NCI-H345 treated with DMSO at 0.1 percent for 48 hours (cell line): Measurements from ENCODE around the gene HIVEP3.

ENCODE experiments used
- DNase-seq: peaks from one replicate; lab custom pipeline; 2025; ENCODE audit not compliant: unreplicated experiment; lab: John Stamatoyannopoulos, UW

HIVEP3 gene

DNA sequence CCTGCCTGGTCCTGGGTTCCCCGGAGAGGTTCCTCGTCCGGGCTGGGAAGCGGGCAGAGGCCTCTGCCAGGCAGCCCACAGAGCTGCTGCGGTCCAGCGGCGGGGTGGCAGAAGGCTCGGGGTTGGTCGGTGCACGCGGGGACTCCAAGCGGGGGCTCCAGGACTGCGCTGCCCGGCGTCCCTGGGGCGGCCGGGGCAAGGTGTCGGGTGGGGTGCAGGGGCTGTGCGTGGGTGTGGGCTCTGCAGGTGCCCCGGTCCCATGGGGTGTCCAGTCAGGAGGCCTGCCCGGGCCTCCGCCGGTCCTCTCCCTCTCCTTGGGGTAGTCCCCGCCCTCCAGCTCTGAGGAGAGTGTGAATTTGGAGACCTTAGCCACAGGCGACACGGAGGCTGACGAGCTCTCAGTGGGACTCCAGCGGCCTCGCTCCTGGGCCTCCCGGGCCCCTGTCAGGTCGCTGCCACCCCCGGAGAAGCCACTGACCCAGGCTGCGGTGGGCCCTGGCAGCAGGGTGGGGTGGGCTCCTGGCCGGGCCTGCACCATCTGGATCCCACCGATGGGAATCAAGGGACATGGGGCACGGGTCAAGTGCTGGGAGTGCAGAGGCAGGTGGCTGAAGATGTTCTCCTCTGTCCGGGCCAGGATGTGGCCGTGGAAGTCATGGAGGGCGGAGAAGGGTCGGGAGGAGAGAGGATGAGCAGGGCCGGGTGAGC, 408.0 kb downstream of the HIVEP3 start:
- DNase-seq, result no peak

DNA sequence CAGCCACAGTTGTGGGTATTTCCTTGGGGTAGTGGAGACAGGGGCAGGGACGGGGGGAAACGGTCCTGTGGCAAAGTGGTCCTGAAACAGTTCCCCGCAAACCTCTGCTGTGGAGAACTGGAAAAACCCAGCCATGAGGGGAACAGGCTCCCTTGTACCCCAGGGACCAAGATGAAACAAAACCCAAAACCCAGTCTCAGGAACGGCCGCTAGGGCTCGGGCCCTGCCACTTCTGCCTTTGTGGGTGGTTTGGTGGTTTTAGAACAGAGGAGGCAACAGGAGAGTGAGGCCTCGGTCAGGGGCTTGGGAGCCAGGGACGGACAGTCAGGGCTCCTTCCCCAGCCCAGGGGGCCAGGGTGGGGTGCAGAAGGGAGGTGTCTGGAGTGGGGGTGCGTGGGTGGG, 409.5 kb downstream of the HIVEP3 start:
- no peak for DNase-seq

DNA sequence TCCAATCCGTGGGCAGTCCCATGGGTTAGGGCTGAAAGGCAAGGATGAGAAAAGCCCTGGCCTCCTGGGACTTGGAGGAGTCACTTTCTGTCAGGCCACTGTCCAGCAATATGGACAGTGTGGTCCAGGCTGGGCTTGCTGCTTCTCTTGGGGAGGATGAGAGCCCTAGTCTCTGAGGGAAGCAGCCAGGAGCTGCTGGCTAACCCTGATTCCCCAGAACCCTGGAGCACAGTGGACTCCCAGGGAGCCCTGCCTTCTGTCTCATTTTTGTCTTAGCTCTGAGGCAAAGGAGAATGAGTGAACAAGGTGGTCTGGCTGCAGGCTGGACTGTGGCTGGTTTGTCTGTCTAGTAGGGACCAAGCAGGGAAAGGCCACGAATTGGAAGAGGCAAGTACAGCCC, 410.4 kb downstream of the HIVEP3 start:
- DNase-seq, result no peak

DNA sequence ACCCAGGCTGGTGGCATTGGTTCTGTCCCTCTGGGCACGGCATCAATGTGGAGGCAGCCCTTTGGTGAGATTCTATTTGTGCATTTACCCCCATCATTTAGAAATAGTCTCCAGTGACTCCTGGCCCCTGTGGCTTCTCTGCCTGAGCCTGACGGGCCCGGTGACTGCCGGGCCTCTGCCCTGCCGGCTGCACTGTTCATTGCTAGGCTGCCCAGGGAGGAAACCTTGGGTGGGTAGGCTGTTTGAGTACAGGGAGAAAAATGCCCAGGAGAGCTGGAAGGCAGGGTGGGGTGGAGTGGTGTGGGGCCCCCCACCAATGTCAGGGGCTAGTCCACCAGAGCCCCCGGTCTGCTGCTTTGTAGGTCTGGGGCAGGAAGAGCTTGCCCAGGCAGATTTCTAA, 410.9 kb downstream of the HIVEP3 start:
- no peak for DNase-seq

DNA sequence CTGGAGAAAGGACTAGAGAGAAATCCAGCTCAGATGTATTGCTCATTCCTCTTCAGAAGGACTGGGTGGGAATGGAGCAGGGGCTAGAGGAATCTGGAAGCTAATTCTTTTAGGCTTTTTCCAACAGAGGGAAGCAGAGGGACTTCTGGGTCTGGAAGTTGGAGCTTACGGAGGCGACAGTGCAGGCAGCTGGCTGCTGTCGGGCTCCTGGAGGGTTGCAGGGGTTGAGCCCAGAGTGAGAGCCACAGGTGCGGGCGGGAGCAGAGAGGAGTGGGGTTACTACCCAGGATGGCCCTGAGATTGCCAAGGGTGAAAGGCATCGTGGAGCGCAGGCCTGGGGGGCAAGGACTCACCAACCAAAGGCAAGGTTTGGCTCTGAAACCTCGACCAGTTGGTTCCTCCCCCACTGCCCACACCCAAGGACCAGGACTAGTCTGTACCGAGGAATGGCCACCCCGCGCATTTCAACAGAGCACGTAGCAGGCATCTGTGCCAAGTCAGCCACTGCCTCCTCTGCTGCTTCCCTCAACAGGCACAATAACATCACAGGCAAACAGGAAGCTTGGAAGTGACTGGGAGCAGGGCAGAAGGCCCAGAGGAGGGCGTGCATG, 411.5 kb downstream of the HIVEP3 start:
- DNase-seq, result no peak

DNA sequence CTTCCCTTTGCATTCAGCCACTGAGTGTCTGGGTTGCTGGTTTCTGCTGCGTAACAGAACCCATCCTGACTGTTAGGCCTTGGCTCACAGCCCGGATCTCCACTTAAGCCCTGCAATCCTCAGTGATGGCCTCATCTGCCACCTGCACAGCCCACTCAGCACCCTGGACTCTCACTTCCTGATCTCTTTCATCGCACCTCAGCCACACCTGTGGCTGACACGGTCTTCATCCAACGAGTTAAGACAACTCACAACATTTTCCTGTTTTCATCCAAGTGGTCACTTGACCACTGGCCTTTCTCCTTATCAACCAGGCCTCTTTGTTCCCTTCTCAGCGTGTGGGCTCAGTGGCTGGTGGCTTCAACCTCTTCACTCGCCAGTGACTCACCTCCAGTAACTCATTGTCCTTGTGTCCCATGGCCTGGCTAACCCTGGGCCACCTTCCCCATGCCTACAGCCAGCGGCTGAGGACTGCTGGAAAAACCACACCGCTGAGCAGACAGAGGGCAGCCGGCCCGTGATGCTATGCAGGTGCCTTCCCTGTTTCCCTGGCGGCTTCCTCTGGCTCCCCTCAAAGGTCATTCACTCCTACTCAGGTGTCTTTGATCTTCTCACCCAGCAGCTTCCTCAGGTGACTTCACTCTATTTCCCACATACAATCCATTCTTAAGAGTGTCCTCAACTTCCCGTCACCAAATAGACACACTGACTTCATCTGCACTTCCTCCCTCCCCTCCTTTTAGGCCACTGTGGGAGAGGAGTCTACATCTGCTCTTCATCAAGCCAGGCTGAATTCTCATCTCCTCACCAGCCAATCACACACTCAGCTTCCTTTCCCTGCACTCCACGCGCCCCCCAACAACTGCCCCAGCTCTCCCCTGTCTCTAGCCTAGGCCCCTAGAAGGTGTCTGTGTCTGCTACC, 414.3 kb downstream of the HIVEP3 start:
- DNase-seq, result peak; percentile 53

DNA sequence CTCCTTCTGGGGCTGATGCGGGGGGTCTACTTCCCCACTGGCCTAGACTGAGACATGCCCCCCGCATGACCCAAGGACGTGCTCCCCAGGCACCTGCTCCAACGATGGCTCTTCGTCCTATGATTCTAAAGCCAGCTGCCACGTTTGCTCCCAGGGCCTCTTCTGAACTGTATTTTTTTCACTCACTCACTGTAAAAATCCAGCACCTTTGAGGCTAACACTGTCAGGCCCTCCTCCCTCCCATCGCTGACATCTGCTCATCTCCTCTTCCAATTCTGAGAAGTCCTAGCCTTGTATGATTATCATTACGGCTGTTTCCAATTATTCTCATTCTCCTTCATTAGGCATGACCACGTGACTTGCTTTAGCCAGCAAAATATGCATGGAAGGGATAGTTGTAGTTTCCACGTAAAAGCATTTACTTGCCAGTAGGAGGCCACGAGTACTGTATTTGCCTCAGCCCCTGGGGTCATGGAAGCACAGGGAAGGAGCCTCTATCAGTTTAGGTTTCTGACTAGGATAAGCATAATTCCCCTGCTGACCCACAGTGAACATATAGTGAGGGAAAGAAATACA, 415.1 kb downstream of the HIVEP3 start:
- no peak for DNase-seq

DNA sequence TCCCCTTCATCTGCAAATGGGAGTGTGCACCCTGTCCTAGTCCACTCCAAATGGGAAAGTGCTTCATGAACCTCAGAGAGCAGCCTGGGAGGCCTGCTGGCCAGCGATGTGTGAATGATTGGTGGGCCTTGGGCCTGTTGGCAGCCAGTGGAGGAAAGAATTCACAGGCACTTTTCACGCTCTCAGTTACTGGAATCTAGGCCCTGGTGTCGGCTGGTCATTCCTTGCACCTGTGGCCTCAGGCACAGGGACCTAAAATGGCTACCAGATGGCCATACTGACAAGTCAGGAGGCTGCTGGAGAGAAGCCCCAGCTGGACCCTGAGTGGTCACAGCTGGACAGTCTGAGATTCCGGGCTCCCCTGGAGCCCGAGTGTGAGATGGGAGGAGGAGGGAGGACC, 415.8 kb downstream of the HIVEP3 start:
- no peak for DNase-seq

DNA sequence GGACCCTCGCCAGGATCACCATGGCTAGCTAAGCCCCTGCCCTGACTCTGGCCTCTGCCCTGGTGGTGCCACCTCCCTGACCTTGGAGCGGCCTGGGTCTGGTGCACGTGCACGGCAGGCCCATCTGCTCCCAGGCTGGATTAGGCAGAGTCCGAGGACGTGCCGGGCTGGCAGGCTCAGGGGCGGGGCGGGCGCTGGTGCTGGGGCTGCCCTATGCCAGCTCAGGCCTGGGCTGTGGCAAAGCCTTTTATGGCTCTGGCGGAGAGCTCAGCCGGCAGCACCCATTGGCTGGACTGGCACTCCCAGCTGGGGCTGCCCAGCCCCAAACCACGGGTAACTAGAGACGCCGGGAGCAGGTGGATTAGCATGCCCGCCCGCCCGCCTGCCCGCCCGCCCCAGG, 417.1 kb downstream of the HIVEP3 start:
- DNase-seq, result no peak

DNA sequence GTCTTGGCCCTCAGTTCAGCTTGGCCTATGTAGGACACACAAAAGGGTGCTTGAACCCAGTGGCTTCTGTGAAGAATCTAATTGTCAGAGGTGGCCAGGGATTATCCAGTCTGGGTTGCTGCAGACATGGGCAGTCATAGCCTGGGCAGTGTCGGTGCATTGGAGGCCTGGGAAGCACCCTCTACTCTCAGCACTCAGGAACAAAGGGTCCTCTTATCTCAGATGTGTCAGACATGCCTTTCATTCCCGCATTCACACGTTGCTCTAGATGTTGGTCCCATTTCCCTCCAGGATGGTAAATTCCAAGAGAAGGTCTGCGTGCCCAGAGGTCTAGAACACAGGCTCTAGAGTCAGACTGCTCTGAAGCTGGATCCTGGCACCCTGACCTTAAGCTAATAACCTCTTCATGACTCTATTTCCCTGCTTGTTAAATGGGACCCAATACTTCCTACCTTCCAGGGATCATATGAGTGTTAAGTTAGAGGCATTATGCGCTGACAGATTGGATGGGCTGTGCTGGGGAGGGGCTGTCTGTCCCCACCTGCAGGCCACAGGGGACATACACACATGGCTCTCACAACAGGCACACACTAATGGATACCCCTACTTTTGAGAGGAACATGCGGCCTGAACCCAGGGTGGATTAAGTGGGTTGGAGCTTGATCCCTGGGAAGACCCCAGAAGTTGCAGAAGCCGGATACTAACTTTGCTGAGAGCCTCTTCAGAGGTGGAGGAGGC, 417.8 kb downstream of the HIVEP3 start:
- DNase-seq, result no peak

DNA sequence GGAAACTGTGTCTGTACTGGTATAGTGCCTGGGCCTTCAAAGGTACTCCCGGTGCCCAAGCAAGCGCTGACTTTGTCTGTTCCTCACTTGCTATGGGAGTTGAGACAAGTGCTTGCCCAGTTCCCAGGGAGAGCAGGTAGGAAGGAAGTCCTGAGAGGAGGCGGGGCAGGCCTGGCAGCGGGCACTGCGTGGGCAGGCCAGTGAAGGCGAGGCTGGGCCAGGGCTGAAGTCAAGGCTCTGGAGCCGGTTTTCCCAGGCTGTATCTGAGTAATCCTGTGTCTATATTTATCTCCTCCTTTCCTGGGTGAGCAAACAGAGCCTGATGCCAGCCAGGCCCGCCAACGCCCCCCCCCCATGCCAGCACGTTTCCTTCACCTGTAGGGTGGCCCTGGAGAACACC, 418.3 kb downstream of the HIVEP3 start:
- DNase-seq, result no peak

DNA sequence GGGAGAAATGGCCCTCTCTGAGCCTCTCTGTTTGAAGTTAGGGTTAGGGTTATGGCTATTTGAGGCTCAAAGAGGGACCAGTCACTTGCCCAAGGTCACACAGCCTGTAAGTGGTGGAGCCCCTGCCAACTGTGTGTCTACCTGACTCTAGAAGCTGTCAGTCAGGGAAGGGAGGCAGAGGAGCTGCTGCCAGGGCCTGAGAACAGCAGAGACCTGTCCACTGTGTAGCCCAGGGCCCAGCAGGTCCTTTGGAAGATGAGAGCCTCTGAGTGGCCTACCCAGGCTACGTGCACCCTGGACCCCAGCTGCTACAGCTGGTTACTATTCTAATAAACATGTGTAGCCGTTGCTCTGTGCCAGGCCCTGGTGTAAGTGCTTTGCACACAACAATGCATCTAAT, 419.1 kb downstream of the HIVEP3 start:
- no peak for DNase-seq

DNA sequence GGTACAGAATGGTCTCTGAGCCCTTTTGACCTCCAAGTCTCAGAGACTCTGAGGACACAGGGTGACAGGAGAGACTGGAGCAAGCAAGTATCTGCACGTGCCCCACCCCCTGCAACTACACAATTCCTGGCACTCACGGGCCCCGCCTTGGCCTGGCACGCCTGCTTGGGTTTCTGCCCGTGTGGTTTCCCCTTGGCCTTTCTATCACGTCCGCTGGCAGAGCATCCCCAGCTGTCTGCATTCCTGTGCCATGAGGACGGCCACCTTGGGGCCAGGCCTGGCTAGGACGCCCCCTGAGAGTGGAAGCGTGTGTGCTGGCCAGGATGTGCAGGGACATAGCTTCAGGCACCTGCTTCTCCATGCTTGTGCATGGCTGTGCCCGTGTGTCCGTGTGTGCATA, 419.9 kb downstream of the HIVEP3 start:
- no peak for DNase-seq

DNA sequence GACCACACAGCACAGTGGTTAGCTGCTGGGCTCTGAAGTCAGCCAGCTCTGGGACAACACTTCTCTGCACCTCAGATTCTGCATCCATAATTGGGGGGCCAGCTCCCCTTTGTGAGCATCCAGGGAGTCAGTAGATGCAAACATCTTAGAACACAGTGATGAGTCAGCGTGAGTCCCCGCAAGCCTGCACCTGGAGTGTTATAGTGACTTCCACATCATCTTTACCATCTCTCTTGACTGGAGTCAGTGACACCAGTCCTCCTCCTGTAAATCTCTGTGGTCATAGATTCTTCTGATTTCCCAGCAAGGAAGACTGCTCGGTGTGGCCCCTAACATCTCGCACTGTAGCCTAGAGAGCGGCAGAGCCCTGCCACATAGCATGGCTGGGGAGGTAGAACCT, 420.3 kb downstream of the HIVEP3 start:
- no peak for DNase-seq

DNA sequence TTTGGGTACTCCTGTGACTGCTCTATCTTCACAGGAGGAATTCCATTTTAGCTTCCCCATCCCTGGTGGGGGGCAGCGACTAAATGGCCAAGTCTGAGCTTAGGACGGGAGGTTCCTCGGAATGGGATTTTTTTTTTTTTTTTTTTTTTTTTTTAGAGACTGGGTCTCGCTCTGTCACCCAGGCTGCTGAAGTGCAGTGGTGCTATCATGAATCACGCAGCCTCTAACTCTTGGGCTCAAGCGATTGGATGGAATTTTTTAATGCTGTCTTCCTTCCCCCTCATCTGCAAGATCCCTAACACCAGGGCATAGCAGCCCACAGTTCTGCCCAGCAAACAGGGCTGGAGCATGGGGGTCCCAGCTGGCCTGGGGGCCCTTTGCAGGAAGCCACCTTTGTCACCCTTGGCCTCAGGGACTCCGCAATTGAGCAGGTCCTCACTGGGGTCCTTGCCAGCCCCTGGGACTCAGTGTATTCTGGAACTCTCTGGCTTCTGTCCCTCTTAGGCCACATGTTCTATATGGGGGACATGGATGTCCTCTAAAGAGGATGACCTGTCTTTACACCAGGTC, 421.2 kb downstream of the HIVEP3 start:
- DNase-seq, result no peak

DNA sequence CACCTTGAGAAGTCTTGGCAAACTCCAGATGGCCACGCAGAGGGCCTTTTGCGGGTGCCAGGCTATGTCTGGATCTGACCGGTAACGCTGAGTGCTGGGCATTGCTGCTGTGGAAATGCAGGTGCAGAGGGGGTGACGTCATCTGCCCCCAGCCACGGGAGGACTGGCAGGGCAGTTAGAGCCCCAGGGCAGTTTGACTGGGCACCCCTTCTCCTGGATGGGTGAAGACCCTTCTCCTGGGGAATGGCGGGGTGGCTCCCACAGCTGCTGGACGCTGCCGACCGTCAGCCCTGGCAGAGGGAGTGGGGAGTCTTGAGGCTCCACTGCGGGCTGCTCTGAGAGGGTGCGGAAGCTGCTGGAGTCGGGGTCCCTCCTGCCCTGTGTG, 421.7 kb downstream of the HIVEP3 start:
- no peak for DNase-seq

DNA sequence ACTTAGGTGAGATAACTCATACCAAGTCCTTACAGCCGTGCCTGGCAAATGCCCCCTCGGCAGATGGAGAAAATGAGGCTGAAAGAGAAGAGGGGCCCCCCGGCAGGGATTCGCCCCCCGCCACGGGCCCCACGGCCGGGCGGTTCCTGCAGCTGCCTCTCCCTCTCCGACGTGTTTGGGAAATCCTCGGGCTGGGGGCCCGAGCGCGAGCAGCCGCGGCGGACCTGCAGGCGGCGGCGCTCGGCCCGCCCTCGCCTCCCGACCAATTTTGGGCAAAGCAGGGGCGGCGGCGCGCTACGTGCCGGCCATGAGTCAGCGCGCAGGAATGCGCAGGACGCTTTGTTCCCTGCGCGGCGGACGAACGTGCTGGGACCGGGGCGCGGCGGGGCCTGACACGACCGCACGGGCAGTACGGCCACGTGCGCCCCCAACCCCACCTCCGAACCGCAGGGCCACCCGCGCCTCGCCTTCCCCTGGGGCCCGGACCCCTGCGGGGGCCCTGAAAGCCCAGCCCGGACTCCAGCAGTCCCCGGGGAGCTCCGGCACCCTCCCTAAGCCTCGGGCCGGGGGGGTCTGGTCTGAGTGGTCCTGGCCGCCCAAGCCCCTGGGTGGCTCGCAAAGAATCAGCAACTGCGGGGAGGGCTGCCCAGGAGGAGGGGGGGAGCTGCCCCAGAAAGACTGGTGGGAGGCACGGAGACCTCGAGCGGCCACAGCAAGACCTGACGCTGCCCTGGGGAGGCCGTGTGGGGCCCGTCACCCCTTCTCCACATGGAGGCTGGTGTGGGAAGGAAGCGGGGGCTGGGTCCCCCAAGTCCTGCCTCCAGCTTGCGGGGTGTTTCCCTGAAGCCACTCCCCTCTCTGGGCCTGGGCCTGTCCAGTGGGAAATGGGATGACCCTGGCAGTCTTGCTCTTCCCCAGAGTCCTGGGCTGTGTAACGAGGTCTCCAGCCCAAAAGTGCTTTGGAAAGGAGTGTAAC, 422.4 kb downstream of the HIVEP3 start:
- no peak for DNase-seq

DNA sequence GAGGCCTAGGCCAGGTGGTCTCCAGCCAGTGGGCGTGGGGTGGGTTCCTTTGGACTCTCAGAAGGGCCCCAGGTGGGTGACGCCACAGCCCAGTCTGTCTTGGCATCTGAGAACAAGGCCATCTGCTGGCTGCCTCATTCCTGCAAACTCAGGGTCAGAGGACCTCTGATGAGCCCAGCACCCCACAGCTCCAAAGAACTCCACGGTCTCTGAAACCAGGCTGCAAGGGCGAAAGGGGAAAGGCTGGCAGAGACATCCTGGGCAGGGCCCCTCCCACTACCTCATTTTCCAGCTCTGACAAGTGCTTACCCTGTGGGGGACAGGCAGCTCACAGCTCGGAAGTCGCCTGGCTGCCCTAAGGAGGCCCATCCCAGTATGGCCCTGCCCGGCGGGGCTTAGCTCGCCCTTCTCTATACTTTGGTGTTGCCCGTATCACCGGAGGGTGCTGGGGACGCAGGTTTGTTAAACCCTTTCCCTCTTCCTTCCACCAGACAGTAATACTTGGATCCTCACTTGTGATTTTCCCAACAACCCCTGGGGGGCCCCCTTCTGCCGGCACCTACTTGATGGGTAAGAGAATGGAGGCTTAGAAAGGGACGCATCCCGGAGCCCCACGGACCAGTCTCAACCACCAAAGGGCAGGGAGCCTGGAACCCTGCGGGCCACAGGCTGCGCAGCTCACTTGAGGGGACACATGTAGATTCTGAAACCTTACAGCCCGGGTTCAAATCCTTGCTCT, 423.3 kb downstream of the HIVEP3 start:
- no peak for DNase-seq
